HG03025 (cell line): ENCODE results near the gene APOC1.
"Not testable (repeated sequence)": the region's sequence is repeated elsewhere in the genome, so short reads cannot be mapped to it uniquely, and the experiment has no call there.

Source experiments
- ATAC-seq: cut with Tn5 transposase; IDR thresholded peaks from one replicate; pipeline ENCODE4 v1.9.1; 2021; ENCODE audit warnings: mild to moderate bottlenecking, moderate library complexity; ENCODE audit not compliant: unreplicated experiment, low FRiP score

Gene APOC1

DNA sequence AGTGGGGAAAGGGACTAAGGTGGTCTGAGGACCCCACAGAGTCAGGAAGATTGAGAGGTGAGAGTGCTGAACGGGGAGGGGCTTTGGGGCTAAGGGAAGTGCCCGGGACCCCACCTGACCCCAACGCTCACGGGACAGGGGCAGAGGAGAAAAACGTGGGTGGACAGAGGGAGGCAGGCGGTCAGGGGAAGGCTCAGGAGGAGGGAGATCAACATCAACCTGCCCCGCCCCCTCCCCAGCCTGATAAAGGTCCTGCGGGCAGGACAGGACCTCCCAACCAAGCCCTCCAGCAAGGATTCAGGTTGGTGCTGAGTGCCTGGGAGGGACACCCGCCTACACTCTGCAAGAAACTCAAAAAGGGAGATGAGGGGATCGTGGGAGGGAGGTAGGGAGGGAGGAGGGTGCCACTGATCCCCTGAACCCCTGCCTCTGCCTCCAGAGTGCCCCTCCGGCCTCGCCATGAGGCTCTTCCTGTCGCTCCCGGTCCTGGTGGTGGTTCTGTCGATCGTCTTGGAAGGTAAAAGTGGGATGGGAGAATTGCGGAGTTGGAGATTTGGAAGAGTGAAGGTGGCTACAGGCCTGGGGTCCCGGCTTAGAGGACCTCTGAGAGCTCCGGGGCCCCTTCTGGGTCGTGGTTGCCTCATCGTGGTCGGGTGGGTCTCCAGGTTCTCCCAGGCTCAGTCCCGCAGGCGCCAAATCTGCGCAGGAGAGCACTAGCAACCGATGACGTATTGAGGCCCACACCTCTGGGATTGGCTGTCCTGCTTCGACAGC lies at the start of gene APOC1:
Gene APOC1, plus strand, starts transcription at position 176 of the 774 bp plus-strand sequence. Its CDS starts 284 bp downstream, at position 460.
- peak; percentile 89 for ATAC-seq

DNA sequence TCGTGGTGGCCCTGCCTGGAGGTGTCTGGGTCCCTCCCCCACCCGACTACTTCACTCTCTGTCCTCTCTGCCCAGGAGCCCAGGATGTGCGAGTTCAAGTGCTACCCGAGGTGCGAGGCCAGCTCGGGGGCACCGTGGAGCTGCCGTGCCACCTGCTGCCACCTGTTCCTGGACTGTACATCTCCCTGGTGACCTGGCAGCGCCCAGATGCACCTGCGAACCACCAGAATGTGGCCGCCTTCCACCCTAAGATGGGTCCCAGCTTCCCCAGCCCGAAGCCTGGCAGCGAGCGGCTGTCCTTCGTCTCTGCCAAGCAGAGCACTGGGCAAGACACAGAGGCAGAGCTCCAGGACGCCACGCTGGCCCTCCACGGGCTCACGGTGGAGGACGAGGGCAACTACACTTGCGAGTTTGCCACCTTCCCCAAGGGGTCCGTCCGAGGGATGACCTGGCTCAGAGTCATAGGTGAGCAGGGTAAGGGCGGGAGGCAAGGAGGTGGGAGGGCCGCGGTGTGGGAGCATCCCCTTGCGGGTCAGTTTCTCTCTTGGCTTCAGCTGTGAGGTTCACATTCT lies 49.1 kb upstream of the APOC1 start:
- ATAC-seq: no peak

DNA sequence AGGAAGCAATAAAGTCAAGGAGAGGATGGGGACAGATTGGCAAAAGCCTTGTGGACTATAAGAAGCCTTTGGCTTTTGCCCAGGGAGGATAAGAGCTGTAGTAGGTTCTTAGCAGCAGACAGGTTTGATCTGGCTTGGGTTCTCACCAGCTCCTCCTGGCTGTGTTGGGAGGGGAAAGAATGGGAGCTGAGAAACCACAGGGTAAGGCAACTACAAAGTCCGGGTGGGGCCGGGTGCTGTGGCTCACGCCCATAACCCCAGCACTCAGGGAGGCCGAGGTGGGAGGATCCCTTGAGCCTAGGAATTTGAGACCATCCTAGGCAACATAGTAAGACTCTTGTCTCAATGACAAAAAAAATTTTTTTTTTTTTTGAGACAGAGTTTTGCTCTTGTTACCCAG lies 47.7 kb upstream of the APOC1 start:
- ATAC-seq: no peak

GRCh38 chr19:44867578-44867977 lies 46.8 kb upstream of the APOC1 start:
- ATAC-seq: no peak

DNA sequence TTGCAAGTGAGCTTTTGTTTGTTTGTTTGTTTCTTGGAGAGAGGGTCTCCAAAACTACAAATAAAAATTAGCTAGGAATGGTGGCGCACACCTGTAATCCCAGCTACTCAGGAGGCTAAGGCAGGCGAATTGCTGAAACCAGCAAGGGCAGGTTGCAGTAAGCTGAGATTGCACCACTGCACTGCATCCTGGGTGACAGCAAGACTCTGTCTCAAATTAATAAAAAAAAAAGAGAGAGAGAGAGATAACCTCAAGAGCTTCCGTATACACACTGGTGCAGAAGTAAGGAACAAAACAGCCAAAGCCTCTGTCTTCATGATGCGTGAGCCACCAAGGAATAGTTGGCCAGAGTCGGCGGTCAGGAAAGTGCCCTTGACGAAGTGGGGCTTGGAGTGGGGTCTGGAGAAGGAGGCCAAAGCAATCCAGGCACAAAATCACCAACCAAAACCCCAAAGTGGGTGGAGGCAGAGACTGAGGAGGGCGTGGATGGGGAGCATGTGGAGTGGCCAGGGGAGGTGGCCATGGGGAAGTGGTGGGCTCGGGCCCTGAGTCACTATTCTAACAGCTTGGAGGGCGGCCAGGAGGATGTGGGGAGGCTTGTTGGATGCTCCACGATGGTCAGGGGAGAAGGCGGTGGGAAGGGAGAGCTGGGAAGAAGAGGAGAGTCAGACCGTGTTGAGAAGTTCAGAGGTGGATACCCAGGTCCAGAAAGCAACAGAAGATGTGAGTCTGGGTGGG lies 44.5 kb upstream of the APOC1 start:
- ATAC-seq: no peak

GRCh38 chr19:44871809-44872208 lies 42.6 kb upstream of the APOC1 start:
- no peak for ATAC-seq

DNA sequence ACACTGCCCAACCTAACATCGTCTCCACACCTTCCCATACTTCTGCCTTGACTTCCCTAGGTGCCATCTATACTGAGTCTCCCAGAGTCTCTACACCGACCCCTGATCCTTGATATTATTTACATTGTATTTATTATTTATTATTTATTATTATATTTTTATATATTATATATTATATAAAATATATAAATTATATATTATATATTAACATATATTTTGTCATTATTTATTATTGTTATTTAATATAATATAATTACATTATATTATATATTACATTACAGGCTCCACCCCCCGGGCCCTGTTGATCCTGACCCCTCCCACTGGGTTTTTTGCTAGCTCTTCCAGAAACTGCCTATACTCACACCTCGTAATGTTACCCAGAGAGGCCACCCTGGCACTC lies 41.7 kb upstream of the APOC1 start:
- ATAC-seq: no peak

DNA sequence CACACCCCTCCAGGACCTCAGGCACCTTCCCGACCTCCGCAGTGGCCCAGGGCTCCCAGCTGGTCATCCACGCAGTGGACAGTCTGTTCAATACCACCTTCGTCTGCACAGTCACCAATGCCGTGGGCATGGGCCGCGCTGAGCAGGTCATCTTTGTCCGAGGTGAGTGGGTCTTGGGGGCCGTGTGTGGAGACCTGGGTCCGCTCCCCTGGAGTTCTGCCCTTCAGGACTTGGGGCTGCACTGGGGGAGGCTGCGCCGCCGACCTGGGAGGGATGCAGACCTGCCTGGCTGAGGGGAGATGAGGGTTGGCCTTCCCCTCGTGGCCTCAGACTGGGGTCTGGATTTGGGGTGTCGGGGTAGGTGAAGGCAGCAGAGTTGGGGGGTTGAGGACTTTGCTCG lies 40.1 kb upstream of the APOC1 start:
- ATAC-seq: no peak

DNA sequence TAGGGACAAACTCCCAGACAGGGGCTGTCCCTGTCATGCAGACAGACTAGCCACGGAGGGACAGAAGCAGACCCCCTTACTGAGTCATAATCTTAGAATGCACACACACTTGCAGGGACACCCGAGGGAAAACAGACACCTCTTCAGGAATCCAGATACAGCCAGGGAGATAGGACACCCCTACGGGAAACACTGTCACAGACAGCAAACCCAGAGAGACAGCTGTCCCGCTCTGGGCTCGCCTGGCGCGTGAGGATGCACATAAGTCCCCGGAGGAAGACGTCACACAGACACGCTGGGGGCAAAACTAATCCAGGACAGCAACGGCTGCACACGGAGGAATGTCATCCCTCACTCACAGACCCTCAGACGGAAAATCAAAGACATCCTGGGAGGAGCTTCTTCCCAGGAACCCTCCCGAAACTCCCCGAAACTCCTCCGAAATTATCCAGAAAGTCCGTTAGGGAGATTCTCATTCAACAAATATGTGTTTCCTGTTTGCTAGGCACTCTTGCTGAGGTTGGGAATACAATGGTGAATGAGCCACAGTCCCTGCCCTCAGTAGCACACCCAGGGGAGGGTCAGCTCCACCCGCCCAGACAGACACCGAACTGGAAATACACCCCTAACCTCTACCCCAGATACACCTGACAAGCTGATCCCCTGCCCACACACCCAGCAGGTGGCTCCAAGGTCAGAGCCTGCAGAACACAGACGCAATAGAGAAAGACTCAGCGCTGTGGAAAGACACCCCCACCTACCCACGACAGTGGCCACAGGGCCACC lies 38.5 kb upstream of the APOC1 start:
- no peak for ATAC-seq

DNA sequence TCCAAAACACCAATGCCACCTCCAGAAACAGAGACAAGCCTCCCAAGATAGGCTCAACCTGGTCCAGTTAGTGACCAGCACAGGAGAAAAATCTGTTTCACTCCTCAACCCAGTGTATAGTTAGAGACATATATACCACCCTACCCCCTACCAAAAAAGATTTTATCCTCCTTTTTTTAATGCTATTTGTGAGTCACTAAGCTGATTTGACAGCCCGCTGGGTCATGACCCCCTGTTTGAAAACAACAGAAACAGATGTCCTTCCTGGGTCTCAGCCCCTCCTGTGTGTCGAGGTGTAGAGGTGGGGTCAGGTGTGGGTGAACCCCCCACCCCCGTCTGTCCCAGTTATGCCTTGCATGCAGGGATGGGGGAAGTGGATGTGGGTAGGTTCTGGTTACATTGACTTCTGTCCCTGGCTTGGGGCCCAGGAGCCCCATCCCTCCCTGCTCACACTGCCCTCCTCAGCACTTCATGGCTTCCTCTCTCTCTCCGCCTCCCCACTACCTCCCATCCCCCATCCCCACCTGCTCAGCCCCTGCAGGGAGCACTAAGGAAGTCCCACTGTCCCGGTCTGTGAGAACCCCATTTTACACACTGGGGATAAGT lies 37.4 kb upstream of the APOC1 start:
- no peak for ATAC-seq

DNA sequence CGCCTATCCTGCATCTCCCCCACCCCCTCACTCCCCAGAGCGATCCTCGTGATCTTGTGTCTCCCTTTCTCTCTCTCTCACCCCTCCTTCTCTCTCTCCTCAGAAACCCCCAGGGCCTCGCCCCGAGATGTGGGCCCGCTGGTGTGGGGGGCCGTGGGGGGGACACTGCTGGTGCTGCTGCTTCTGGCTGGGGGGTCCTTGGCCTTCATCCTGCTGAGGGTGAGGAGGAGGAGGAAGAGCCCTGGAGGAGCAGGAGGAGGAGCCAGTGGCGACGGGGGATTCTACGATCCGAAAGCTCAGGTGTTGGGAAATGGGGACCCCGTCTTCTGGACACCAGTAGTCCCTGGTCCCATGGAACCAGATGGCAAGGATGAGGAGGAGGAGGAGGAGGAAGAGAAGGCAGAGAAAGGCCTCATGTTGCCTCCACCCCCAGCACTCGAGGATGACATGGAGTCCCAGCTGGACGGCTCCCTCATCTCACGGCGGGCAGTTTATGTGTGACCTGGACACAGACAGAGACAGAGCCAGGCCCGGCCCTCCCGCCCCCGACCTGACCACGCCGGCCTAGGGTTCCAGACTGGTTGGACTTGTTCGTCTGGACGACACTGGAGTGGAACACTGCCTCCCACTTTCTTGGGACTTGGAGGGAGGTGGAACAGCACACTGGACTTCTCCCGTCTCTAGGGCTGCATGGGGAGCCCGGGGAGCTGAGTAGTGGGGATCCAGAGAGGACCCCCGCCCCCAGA lies 36.1 kb upstream of the APOC1 start:
- ATAC-seq: no peak

DNA sequence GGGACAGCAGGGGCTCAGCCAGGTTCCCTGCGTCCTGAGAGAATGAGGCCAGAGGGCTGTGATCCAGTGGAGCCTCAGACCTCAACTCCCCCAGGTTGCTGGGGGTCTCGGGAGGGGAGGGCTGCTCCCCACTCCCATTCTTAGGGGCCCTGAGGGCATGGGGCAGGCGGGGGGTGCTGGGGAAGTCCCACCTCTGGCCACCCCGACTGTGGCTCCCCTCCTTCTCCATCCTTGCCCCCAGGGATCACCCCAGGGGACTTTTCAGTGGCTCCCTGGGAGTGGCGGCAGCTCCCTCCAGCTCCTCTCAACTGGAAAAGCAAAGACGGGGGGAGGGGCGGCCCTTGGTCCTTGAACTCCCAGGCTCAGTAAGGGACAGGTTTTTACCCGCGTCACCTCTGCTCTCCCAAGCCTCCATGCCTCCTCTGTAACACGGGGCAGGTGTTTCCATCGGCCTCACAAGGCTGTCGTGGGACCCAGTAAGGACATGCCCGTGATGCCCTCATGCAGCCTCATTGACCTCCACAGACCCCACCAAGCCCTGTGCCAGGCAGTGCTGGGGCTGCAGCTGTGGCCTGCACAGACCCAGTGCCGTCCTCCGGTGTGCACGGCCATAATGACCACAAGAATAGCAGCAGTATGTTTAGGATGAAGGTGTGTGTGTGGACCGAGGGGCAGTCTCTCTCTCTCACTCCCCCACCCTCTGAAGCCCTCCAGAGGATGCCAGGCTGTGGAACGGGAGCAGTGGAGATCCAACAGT lies 34.9 kb upstream of the APOC1 start:
- ATAC-seq: no peak

DNA sequence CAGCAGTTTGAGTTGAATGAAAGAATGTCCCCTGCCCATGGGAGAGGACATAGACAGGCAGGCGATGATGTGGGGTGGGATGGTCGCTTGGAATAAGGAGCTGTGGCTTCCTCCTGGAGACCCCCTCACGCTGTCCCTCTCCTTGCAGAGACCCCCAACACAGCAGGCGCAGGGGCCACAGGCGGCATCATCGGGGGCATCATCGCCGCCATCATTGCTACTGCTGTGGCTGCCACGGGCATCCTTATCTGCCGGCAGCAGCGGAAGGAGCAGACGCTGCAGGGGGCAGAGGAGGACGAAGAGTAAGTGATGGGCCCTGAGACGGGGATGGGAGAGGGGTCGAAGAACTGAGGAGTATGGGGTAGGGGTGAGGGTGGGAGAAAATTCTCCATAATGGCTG lies 32.3 kb upstream of the APOC1 start:
- no peak for ATAC-seq

- ATAC-seq: not testable (repeated sequence)
Measured at GRCh38 chr19:44882619-44883397, 31.6 kb upstream of the APOC1 start.

DNA sequence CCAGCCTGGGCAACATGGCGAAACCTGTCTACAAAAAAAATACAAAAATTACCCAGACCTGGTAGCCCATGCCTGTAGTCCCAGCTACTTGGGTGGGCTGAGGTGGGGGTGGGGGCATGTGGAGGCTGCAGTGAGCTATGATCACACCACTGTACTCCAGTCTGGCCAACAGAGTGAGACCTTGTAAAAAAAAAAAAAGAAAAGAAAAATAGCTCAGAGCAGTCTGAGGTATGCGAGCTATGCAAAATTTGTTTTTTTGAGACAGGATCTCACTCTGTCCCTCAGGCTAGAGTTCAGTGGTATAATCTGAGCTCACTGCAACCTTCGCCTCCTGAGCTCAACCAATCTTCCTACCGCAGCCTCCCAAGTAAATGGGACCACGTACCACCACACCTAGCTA lies 30.5 kb upstream of the APOC1 start:
- ATAC-seq: no peak

- no peak for ATAC-seq
Measured at GRCh38 chr19:44884566-44884965, 29.8 kb upstream of the APOC1 start.

DNA sequence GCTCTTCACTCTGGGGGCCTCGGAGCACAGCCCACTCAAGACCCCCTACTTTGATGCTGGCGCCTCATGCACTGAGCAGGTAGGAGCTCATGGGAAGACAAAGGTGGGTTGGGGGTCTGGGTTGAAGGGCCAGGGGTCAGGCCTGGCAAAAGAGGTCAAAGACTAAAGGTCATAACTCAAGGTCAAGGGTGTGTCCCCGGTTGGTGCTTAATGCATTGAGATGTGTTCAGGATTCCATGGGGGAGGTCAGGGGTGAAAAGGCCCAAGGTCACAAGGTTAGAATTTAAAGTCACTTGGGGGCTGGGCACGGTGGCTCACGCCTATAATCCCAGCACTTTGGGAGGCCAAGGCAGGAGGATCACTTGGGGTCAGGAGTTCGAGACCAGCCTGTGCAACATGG lies 28.3 kb upstream of the APOC1 start:
- no peak for ATAC-seq

DNA sequence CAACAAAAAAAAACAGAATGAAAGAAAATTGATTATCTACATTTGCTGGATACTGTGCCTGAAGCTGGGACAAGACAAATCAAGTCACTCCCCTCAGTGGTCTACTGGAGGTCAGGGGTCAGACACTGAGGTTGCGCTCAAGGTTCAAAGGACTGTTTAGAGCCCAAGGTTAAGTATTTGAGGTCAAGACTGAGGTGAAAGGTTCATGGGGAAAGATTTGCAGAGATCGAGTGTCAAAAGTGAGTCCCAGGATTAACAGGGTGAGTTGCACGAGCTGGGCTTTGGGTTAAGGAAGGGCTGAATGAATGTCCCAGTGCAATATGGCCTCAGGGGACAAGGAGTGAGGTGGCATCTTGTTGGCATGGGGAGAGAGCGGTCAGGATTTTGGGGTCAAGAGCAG lies 26.8 kb upstream of the APOC1 start:
- ATAC-seq: no peak
